Astrocyte (in vitro differentiated cells and primary cell): ENCODE data around the gene CABLES1. TPM values are rescaled to one million over a fixed set of nuclear protein-coding genes. Genes with fewer than 3 reads are reported as not detected.

Source experiments
- DNase-seq: peaks from one replicate; pipeline ENCODE4 v3.0.0-alpha.2; 2010; ENCODE audit warnings: low read depth
- FAIRE-seq: peaks from 2 replicates; lab custom pipeline; 2011; peaks lifted over from hg19 to GRCh38; lab: Jason Lieb, UNC
- H2AFZ ChIP-seq: 2 replicates; pipeline ENCODE4 v1.6.0; 2012; ENCODE audit warnings: low read depth, low read length, inconsistent platforms
- H3K27ac ChIP-seq: 2 replicates; pipeline ENCODE4 v1.5.1; 2011; ENCODE audit warnings: low read depth, low read length, inconsistent platforms
- H3K27me3 ChIP-seq: 2 replicates; pipeline ENCODE4 v1.6.0; 2011; ENCODE audit warnings: low read length, inconsistent platforms; ENCODE audit not compliant: insufficient read depth
- H3K36me3 ChIP-seq: 2 replicates; pipeline ENCODE4 v1.5.1; 2011; ENCODE audit warnings: low read length, inconsistent platforms; ENCODE audit not compliant: insufficient read depth
- H3K4me1 ChIP-seq: 2 replicates; pipeline ENCODE4 v1.5.1; 2011; ENCODE audit warnings: low read length, inconsistent platforms; ENCODE audit not compliant: insufficient read depth
- H3K4me2 ChIP-seq: 2 replicates; pipeline ENCODE4 v1.6.0; 2012; ENCODE audit warnings: low read length, inconsistent platforms
- H3K4me3 ChIP-seq: 2 replicates; pipeline ENCODE4 v1.5.1; 2011; ENCODE audit warnings: low read depth, mild to moderate bottlenecking, low read length, inconsistent platforms; ENCODE audit not compliant: insufficient read depth
- H3K79me2 ChIP-seq: 2 replicates; pipeline ENCODE4 v1.6.0; 2012; ENCODE audit warnings: mild to moderate bottlenecking, low read length, inconsistent platforms; ENCODE audit not compliant: insufficient read depth
- H3K9ac ChIP-seq: 2 replicates; pipeline ENCODE4 v1.6.0; 2012; ENCODE audit warnings: mild to moderate bottlenecking, low read length, inconsistent platforms
- H3K9me3 ChIP-seq: 2 replicates; pipeline ENCODE4 v1.5.1; 2012; ENCODE audit warnings: low read depth, mild to moderate bottlenecking, low read length, inconsistent platforms; ENCODE audit not compliant: insufficient read depth
- H4K20me1 ChIP-seq: 2 replicates; pipeline ENCODE4 v1.6.0; 2012; ENCODE audit warnings: low read length, inconsistent platforms; ENCODE audit not compliant: insufficient read depth
- H3K27ac Mint-ChIP-seq: one replicate; pipeline ENCODE4 v1.8.0; 2021; ENCODE audit warnings: mild to moderate bottlenecking, mixed read lengths; ENCODE audit not compliant: unreplicated experiment
- H3K27me3 Mint-ChIP-seq: one replicate; pipeline ENCODE4 v1.8.0; 2021; ENCODE audit warnings: low read depth, mixed read lengths; ENCODE audit not compliant: unreplicated experiment
- H3K36me3 Mint-ChIP-seq: one replicate; pipeline ENCODE4 v1.8.0; 2021; ENCODE audit warnings: low read depth, mixed read lengths; ENCODE audit not compliant: unreplicated experiment
- H3K4me1 Mint-ChIP-seq: one replicate; pipeline ENCODE4 v1.8.0; 2021; ENCODE audit warnings: low read depth, mixed read lengths; ENCODE audit not compliant: unreplicated experiment
- H3K4me3 Mint-ChIP-seq: one replicate; pipeline ENCODE4 v1.8.0; 2021; ENCODE audit warnings: mild to moderate bottlenecking, moderate library complexity, mixed read lengths; ENCODE audit not compliant: unreplicated experiment
- H3K9me3 Mint-ChIP-seq: one replicate; pipeline ENCODE4 v1.8.0; 2021; ENCODE audit warnings: mild to moderate bottlenecking, mixed read lengths; ENCODE audit not compliant: unreplicated experiment
- CTCF ChIP-seq: IDR thresholded peaks from 2 replicates; pipeline ENCODE4 v1.5.1; 2011; ENCODE audit warnings: low read depth, mild to moderate bottlenecking, inconsistent platforms, low read length, moderate library complexity; ENCODE audit not compliant: insufficient read depth
- EZH2 ChIP-seq: IDR thresholded peaks from 2 replicates; pipeline ENCODE4 v1.6.1; 2012; ENCODE audit warnings: mild to moderate bottlenecking, low read length, inconsistent platforms; ENCODE audit not compliant: insufficient read depth
- total RNA-seq: library from RNA; stranded (reverse); gene quantifications from 2 replicates; pipeline ENCODE4 v1.2.1, GENCODE V29; 2021

CABLES1 gene
- total RNA-seq, 1 donor from 2014 or later = 14.5 TPM

DNA sequence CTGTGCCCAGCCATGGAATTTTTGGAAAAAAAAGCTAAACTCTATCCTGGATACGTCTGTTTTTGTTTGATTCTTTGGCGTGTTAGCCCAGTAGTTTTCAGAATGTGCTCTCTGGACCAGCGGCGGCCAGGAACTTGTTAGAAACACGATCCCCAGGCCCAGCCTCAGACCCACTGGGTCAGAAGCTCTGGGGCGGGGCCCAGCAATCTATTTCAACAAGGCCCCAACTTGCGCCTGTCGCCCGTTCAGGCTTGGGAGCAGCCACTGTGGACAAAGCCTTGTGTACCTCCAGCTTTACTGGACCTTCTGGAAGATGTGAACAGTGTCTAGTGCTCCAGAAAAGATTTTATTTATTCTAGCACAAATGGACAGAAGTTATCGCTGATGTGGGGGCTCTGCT is 14.3 kb downstream of the CABLES1 start:
- no peaks in the 10 kb centered on the region for H3K4me1 Mint-ChIP-seq
- H3K27me3 Mint-ChIP-seq = no peaks in the 10 kb centered on the region
- TF ChIP-seq CTCF (no peak), EZH2 (no peak)
- Histone ChIP-seq H3K4me1 (no peaks in the 10 kb centered on the region), H2AFZ (no peak overlapping the region), H3K27me3 (no peaks in the 10 kb centered on the region), H4K20me1 (peaks cover 24% of the 10 kb centered on the region), H3K4me3 (no peak overlapping the region), H3K4me2 (no peak overlapping the region), H3K9me3 (no peaks in the 10 kb centered on the region), H3K36me3 (no peaks in the 10 kb centered on the region), H3K79me2 (peaks cover 34% of the 10 kb centered on the region), H3K27ac (no peak overlapping the region), H3K9ac (no peak overlapping the region)
- no peak overlapping the region for H3K4me3 Mint-ChIP-seq
- peaks cover 13% of the 10 kb centered on the region for H3K36me3 Mint-ChIP-seq
- H3K27ac Mint-ChIP-seq = no peak overlapping the region
- peaks cover 2% of the 10 kb centered on the region for H3K9me3 Mint-ChIP-seq
- DNase-seq = no peak
- FAIRE-seq = no peak

- Histone ChIP-seq H3K79me2 (peaks cover 44% of the 10 kb centered on the region), H4K20me1 (peaks cover 26% of the 10 kb centered on the region), H3K4me2 (no peak overlapping the region), H3K9me3 (no peaks in the 10 kb centered on the region), H3K9ac (no peak overlapping the region), H3K27ac (no peak overlapping the region), H3K4me1 (peaks cover 4% of the 10 kb centered on the region), H3K36me3 (no peaks in the 10 kb centered on the region), H3K27me3 (no peaks in the 10 kb centered on the region), H3K4me3 (no peak overlapping the region), H2AFZ (no peak overlapping the region)
- Mint-ChIP-seq H3K27ac (no peak overlapping the region), H3K36me3 (peaks cover 15% of the 10 kb centered on the region), H3K9me3 (peaks cover 2% of the 10 kb centered on the region), H3K4me3 (no peak overlapping the region), H3K4me1 (peaks cover 6% of the 10 kb centered on the region), H3K27me3 (no peaks in the 10 kb centered on the region)
- TF ChIP-seq EZH2 = no peak
- DNase-seq (no peak), FAIRE-seq (no peak)
These were observed 16.3 kb downstream of the CABLES1 start for GRCh38 chr18:23151414-23152099.

- Histone ChIP-seq H3K9me3 (no peaks in the 10 kb centered on the region), H3K4me2 (no peak overlapping the region), H2AFZ (no peak overlapping the region), H3K9ac (no peak overlapping the region), H3K4me1 (peaks cover 4% of the 10 kb centered on the region), H3K27ac (no peak overlapping the region), H3K27me3 (no peaks in the 10 kb centered on the region), H3K79me2 (peaks cover 47% of the 10 kb centered on the region), H4K20me1 (peaks cover 32% of the 10 kb centered on the region), H3K36me3 (no peaks in the 10 kb centered on the region), H3K4me3 (no peak overlapping the region)
- H3K36me3 Mint-ChIP-seq = peaks cover 15% of the 10 kb centered on the region
- H3K4me1 Mint-ChIP-seq = peaks cover 6% of the 10 kb centered on the region
- no peak for DNase-seq
- H3K9me3 Mint-ChIP-seq = peaks cover 2% of the 10 kb centered on the region
- H3K27ac Mint-ChIP-seq = no peak overlapping the region
- FAIRE-seq = no peak
- H3K4me3 Mint-ChIP-seq = no peak overlapping the region
- no peaks in the 10 kb centered on the region for H3K27me3 Mint-ChIP-seq
- no peak for TF ChIP-seq CTCF
- TF ChIP-seq EZH2 = no peak
These were observed 18.7 kb downstream of the CABLES1 start for GRCh38 chr18:23154030-23154429.
